IMR-90 (cell line): Measurements from ENCODE around the gene ESF1. TPM values are rescaled to one million over a fixed set of nuclear protein-coding genes. Genes with fewer than 3 reads are reported as not detected.

Experiments used
- ATAC-seq: fragments of 200-7000 bp; cut with Tn5 transposase; 2 replicates; pipeline ENCODE4 v1.9.1; 2020; ENCODE audit warnings: low read depth, mild to moderate bottlenecking, moderate library complexity
- BruUV-seq: library from RNA; stranded (reverse); fragments of 400-500 nt; replicated peaks from 2 replicates; lab custom pipeline; 2021; lab: Mats Ljungman, UMichigan
- CTCF ChIA-PET: fragments of 300-600 bp; formaldehyde crosslinking; extraction: SDS; loops from one replicate; lab custom pipeline; 2021; ENCODE audit warnings: antibody characterized with exemption; lab: Yijun Ruan, JAX
- POLR2A ChIA-PET: fragments of 300-600 bp; sonication (Branson Sonifier 250); formaldehyde crosslinking; loops from one replicate; lab custom pipeline; 2022; ENCODE audit warnings: antibody characterized with exemption; ENCODE audit not compliant: unreplicated experiment; lab: Charles Lee
- DNase-seq: peaks from one replicate; pipeline ENCODE4 v3.0.0; 2013
- H2AFZ ChIP-seq: replicated peaks from 2 replicates; pipeline ENCODE3; 2013; ENCODE audit warnings: low read length, mild to moderate bottlenecking; ENCODE audit not compliant: poor library complexity
- H2AK5ac ChIP-seq: 2 replicates; pipeline ENCODE4 v1.6.1; 2013; ENCODE audit warnings: low read depth, low read length, inconsistent platforms
- H2AK9ac ChIP-seq: replicated peaks from 2 replicates; pipeline ENCODE3; 2013; ENCODE audit warnings: mild to moderate bottlenecking, low read depth, low read length, moderate library complexity; ENCODE audit not compliant: poor library complexity
- H2BK120ac ChIP-seq: 2 replicates; pipeline ENCODE4 v1.6.1; 2013; ENCODE audit warnings: low read depth, low read length, inconsistent platforms
- H2BK15ac ChIP-seq: 3 replicates; pipeline ENCODE4 v1.6.1; 2013; ENCODE audit warnings: low read depth, low read length, inconsistent platforms
- H2BK20ac ChIP-seq: 2 replicates; pipeline ENCODE4 v1.6.1; 2013; ENCODE audit warnings: low read depth, mild to moderate bottlenecking, inconsistent platforms, low read length, moderate library complexity
- H2BK5ac ChIP-seq: 2 replicates; pipeline ENCODE4 v1.6.1; 2013; ENCODE audit warnings: mild to moderate bottlenecking, low read depth, low read length, inconsistent platforms; ENCODE audit not compliant: poor library complexity, severe bottlenecking
- H3K14ac ChIP-seq: replicated peaks from 2 replicates; pipeline ENCODE4 v1.6.1; 2013; ENCODE audit warnings: low read depth, low read length, inconsistent platforms
- H3K18ac ChIP-seq: 2 replicates; pipeline ENCODE4 v1.6.1; 2013; ENCODE audit warnings: low read depth, low read length, control low read depth
- H3K23ac ChIP-seq: 2 replicates; pipeline ENCODE4 v1.6.1; 2013; ENCODE audit warnings: low read depth, low read length, inconsistent platforms
- H3K27ac ChIP-seq: 2 replicates; pipeline ENCODE4 v1.5.1; 2013; ENCODE audit warnings: mild to moderate bottlenecking, control low read depth, low read length; ENCODE audit not compliant: insufficient read depth
- H3K27me3 ChIP-seq: 2 replicates; pipeline ENCODE4 v1.6.1; 2013; ENCODE audit warnings: low read length; ENCODE audit not compliant: control insufficient read depth, insufficient read depth
- H3K36me3 ChIP-seq: 2 replicates; pipeline ENCODE4 v1.6.1; 2013; ENCODE audit warnings: low read length, mixed read lengths; ENCODE audit not compliant: control insufficient read depth, insufficient read depth
- H3K4ac ChIP-seq: 2 replicates; pipeline ENCODE4 v1.6.1; 2013; ENCODE audit warnings: low read depth, low read length, inconsistent platforms
- H3K4me1 ChIP-seq: 2 replicates; pipeline ENCODE4 v1.6.1; 2013; ENCODE audit warnings: low read length, mixed read lengths; ENCODE audit not compliant: control insufficient read depth, insufficient read depth
- H3K4me2 ChIP-seq: 2 replicates; pipeline ENCODE4 v1.6.1; 2013; ENCODE audit warnings: low read depth, mild to moderate bottlenecking, control low read depth, low read length, moderate library complexity
- H3K4me3 ChIP-seq: 2 replicates; pipeline ENCODE4 v1.5.1; 2013; ENCODE audit warnings: low read depth, mild to moderate bottlenecking, control low read depth, low read length, moderate library complexity; ENCODE audit not compliant: insufficient read depth
- H3K56ac ChIP-seq: 2 replicates; pipeline ENCODE4 v1.6.1; 2013; ENCODE audit warnings: low read length, inconsistent platforms; ENCODE audit not compliant: insufficient read depth; ENCODE audit errors: extremely low read depth
- H3K79me1 ChIP-seq, 2 experiments: 2 replicates each; pipeline ENCODE4 v1.6.1; 2013; ENCODE audit warnings: low read length in 2 of 2, inconsistent platforms in 1 of 2, low read depth in 1 of 2
- H3K9ac ChIP-seq: 2 replicates; pipeline ENCODE4 v1.6.1; 2013; ENCODE audit warnings: low read depth, low read length, control low read depth
- H3K9me1 ChIP-seq: 2 replicates; pipeline ENCODE4 v1.6.1; 2013; ENCODE audit warnings: low read length, inconsistent platforms; ENCODE audit not compliant: insufficient read depth
- H3K9me3 ChIP-seq: 2 replicates; pipeline ENCODE4 v1.6.1; 2013; ENCODE audit warnings: low read length; ENCODE audit not compliant: control insufficient read depth, insufficient read depth
- H4K20me1 ChIP-seq: 2 replicates; pipeline ENCODE4 v1.6.1; 2013; ENCODE audit warnings: low read length, inconsistent platforms; ENCODE audit not compliant: insufficient read depth
- H4K5ac ChIP-seq: 2 replicates; pipeline ENCODE4 v1.6.1; 2013; ENCODE audit warnings: mild to moderate bottlenecking, low read depth, low read length, control low read depth
- H4K8ac ChIP-seq, 2 experiments: 2 replicates each; pipeline ENCODE4 v1.6.1; 2013; ENCODE audit warnings: low read depth in 2 of 2, low read length in 2 of 2, control low read depth in 1 of 2, inconsistent platforms in 1 of 2
- H4K91ac ChIP-seq: 2 replicates; pipeline ENCODE4 v1.6.1; 2013; ENCODE audit warnings: low read depth, low read length, inconsistent platforms; ENCODE audit not compliant: insufficient read depth
- BHLHE40 ChIP-seq: fragments of 150-350 bp; IDR thresholded peaks from 2 replicates; pipeline ENCODE4 v1.6.1; 2016; ENCODE audit warnings: mild to moderate bottlenecking, low read depth, low read length
- CEBPB ChIP-seq: IDR thresholded peaks from 2 replicates; pipeline ENCODE4 v1.6.1; 2012; ENCODE audit warnings: low read depth, low read length, improper control_type of control experiment
- CHD1 ChIP-seq: IDR thresholded peaks from 2 replicates; pipeline ENCODE4 v1.6.1; 2012; ENCODE audit warnings: low read depth, low read length, improper control_type of control experiment
- CTCF ChIP-seq: conservative IDR thresholded peaks from 2 replicates; pipeline ENCODE4 v1.5.1; 2012; ENCODE audit warnings: mild to moderate bottlenecking, low read depth, low read length, improper control_type of control experiment
- ELK1 ChIP-seq: fragments of 150-350 bp; IDR thresholded peaks from 2 replicates; pipeline ENCODE4 v1.6.1; 2016; ENCODE audit warnings: low read depth, mild to moderate bottlenecking, low read length, moderate library complexity, borderline replicate concordance
- FOS ChIP-seq: fragments of 150-350 bp; IDR thresholded peaks from 2 replicates; pipeline ENCODE4 v1.6.1; 2016; ENCODE audit warnings: low read depth, low read length
- MAFK ChIP-seq: IDR thresholded peaks from 2 replicates; pipeline ENCODE4 v1.6.1; 2012; ENCODE audit warnings: low read depth, low read length, improper control_type of control experiment
- MAZ ChIP-seq: IDR thresholded peaks from 2 replicates; pipeline ENCODE4 v1.6.1; 2012; ENCODE audit warnings: low read depth, mild to moderate bottlenecking, low read length, improper control_type of control experiment, moderate library complexity, borderline replicate concordance
- MXI1 ChIP-seq: IDR thresholded peaks from 2 replicates; pipeline ENCODE4 v1.6.1; 2012; ENCODE audit warnings: low read depth, mild to moderate bottlenecking, low read length, moderate library complexity, borderline replicate concordance
- NFE2L2 ChIP-seq: fragments of 150-350 bp; IDR thresholded peaks from 2 replicates; pipeline ENCODE4 v1.6.1; 2016; ENCODE audit warnings: low read depth, mild to moderate bottlenecking, low read length
- POLR2A ChIP-seq: IDR thresholded peaks from 2 replicates; pipeline ENCODE4 v1.6.1; 2012; ENCODE audit warnings: mild to moderate bottlenecking, low read depth, low read length
- RAD21 ChIP-seq: IDR thresholded peaks from 2 replicates; pipeline ENCODE4 v1.6.1; 2012; ENCODE audit warnings: low read length, improper control_type of control experiment
- RCOR1 ChIP-seq: IDR thresholded peaks from 2 replicates; pipeline ENCODE4 v1.6.1; 2012; ENCODE audit warnings: mild to moderate bottlenecking, low read length, improper control_type of control experiment; ENCODE audit not compliant: insufficient replicate concordance
- RFX5 ChIP-seq: IDR thresholded peaks from 2 replicates; pipeline ENCODE4 v1.8.0; 2012; ENCODE audit warnings: low read depth, mild to moderate bottlenecking, low read length, moderate library complexity
- SMC3 ChIP-seq: fragments of 150-350 bp; IDR thresholded peaks from 2 replicates; pipeline ENCODE4 v1.6.1; 2016; ENCODE audit warnings: low read depth, mild to moderate bottlenecking, antibody characterized with exemption, low read length, moderate library complexity
- USF2 ChIP-seq: fragments of 150-350 bp; IDR thresholded peaks from 2 replicates; pipeline ENCODE4 v1.6.1; 2017; ENCODE audit warnings: mild to moderate bottlenecking, antibody characterized with exemption, low read length, low read depth
- WGBS, 2 experiments: methylation state at CpG; one replicate each; pipeline versions ENCODE4 v1.1.5 to v1.1.7; 2013; ENCODE audit warnings: missing lambda C conversion rate in 2 of 2; ENCODE audit not compliant: insufficient read length in 1 of 2; ENCODE audit errors: extremely low coverage in 2 of 2; 5-methylcytosine and 5-hydroxymethylcytosine counted together
- dilution Hi-C: fragments of 300-500 bp; cut with HindIII; formaldehyde crosslinking; loops from one replicate; pipeline ENCODE4 v1.14.3; 2018; ENCODE audit warnings: low sequenced_read_pairs; ENCODE audit not compliant: unreplicated experiment
- in situ Hi-C: fragments of 300-500 bp; cut with MboI; formaldehyde crosslinking; loops from 3 replicates; pipeline ENCODE4 v1.14.3; 2019; ENCODE audit warnings: low sequenced_read_pairs, inconsistent platforms, mixed read lengths
- intact Hi-C: fragments of 100-400 bp; cut with micrococcal nuclease; formaldehyde crosslinking; loops from 2 replicates; pipeline ENCODE4 v1.10.0; 2022
- polyA plus RNA-seq, 3 experiments: library from polyadenylated mRNA; depleted of rRNA; stranded (reverse); fragments of >200 nt; gene quantifications; 2 replicates each; pipeline ENCODE4 v1.2.3, GENCODE V29; 2012; ENCODE audit warnings: low replicate concordance in 1 of 3
- total RNA-seq: library from RNA; depleted of rRNA; stranded (reverse); fragments of >200 nt; gene quantifications from 2 replicates; pipeline ENCODE4 v1.2.3, GENCODE V29; 2012

Gene ESF1
- total and polyA plus RNA-seq, 2 of the 4 experiments (the other 2 are of a cell fraction) = 2.6 to 2.7 TPM

- no peaks in the 10 kb centered on the region for H3K4me1 ChIP-seq
- no CpG with 5 or more reads among the region's 2 CpGs for WGBS, 2 experiments
- H4K91ac ChIP-seq = no peak overlapping the region
- H2BK5ac ChIP-seq = no peak overlapping the region
- H3K36me3 ChIP-seq = no peaks in the 10 kb centered on the region
- dilution Hi-C loops (no loop called here), in situ Hi-C loops (no loop called here), intact Hi-C loops (no loop called here)
- no peaks in the 10 kb centered on the region for H3K79me1 ChIP-seq
- ChIA-PET CTCF (no interaction called here), POLR2A (no interaction called here)
- no peaks in the 10 kb centered on the region; the same call in none of the 2 replicates for H3K27me3 ChIP-seq
- ATAC-seq (no peak), DNase-seq (no peak)
- no peaks in the 10 kb centered on the region for H3K9me3 ChIP-seq
- H3K9me1 ChIP-seq = no peaks in the 10 kb centered on the region
- H2AK5ac ChIP-seq = no peak overlapping the region
- no peak overlapping the region for H3K56ac ChIP-seq
- no peaks in the 10 kb centered on the region for H4K20me1 ChIP-seq
- no peak overlapping the region for H2AK9ac ChIP-seq
- H3K18ac ChIP-seq = no peak overlapping the region
- no peak overlapping the region for H4K8ac ChIP-seq
- no peak overlapping the region for H2BK120ac ChIP-seq
- no peak overlapping the region for H2BK15ac ChIP-seq
- TF ChIP-seq POLR2A = no peak
- TF ChIP-seq ELK1 = no peak
- TF ChIP-seq RAD21 = no peak
- no peak for TF ChIP-seq FOS
- TF ChIP-seq USF2 = no peak
- no peak for TF ChIP-seq CEBPB
- TF ChIP-seq CTCF = no peak
- TF ChIP-seq MAZ = no peak
- no peak for TF ChIP-seq BHLHE40
- no peak for TF ChIP-seq RCOR1
- no peak for TF ChIP-seq CHD1
- TF ChIP-seq MAFK = no peak
- no peak for TF ChIP-seq NFE2L2
- TF ChIP-seq MXI1 = no peak
- TF ChIP-seq SMC3 = no peak
- no peak for TF ChIP-seq RFX5
- H2AFZ ChIP-seq = no peak overlapping the region
- no peak overlapping the region for H3K4me3 ChIP-seq
- no peak overlapping the region for H4K5ac ChIP-seq
- H3K14ac ChIP-seq = no peak overlapping the region
- no TSS peak for BruUV-seq
- no peak overlapping the region for H3K9ac ChIP-seq
- no peak overlapping the region for H3K27ac ChIP-seq
- H3K4ac ChIP-seq = no peak overlapping the region
- no peak overlapping the region for H2BK20ac ChIP-seq
- H3K23ac ChIP-seq = no peak overlapping the region
- H3K4me2 ChIP-seq = no peak overlapping the region
Measured at GRCh38 chr20:13671512-13671911, 113.2 kb downstream of the ESF1 start.
